GM12872 (cell line): ENCODE data around the gene MLPH.

ENCODE experiments used
- CTCF ChIP-seq: IDR thresholded peaks from 3 replicates; pipeline ENCODE4 v1.5.1; 2011; ENCODE audit warnings: low read depth, mild to moderate bottlenecking, low read length, moderate library complexity; ENCODE audit not compliant: insufficient read depth

The MLPH gene

GRCh38 chr2:237474931-237475703 is 11.9 kb upstream of the MLPH start:
- TF ChIP-seq CTCF: peak; percentile 79

- TF ChIP-seq CTCF: no peak
Observed at GRCh38 chr2:237475704-237476141, 11.3 kb upstream of the MLPH start.

GRCh38 chr2:237478095-237478494 is 9.0 kb upstream of the MLPH start:
- TF ChIP-seq CTCF: no peak

GRCh38 chr2:237478979-237479378 is 8.1 kb upstream of the MLPH start:
- TF ChIP-seq CTCF: no peak

GRCh38 chr2:237479747-237480146 is 7.3 kb upstream of the MLPH start:
- no peak for TF ChIP-seq CTCF

- TF ChIP-seq CTCF: no peak
Observed at GRCh38 chr2:237480556-237480955, 6.5 kb upstream of the MLPH start.

- TF ChIP-seq CTCF: no peak
Observed at GRCh38 chr2:237480988-237481525, 6.0 kb upstream of the MLPH start.
